Smooth muscle cell (in vitro differentiated cells): ENCODE results near the gene ZBTB32. TPM values are rescaled to one million over a fixed set of nuclear protein-coding genes. Genes with fewer than 3 reads are reported as not detected.

Source experiments
- DNase-seq: peaks from one replicate; lab custom pipeline; 2025; ENCODE audit not compliant: unreplicated experiment; lab: John Stamatoyannopoulos, UW
- H2AFZ ChIP-seq: fragments of 200-600 bp; sonication (generic); 2 replicates; pipeline ENCODE4 v1.6.0; 2016; ENCODE audit warnings: antibody characterized with exemption, low read depth, mild to moderate bottlenecking
- H3F3A ChIP-seq: fragments of 200-600 bp; sonication (generic); 2 replicates; pipeline ENCODE4 v1.6.0; 2017; ENCODE audit warnings: antibody characterized with exemption, low read depth
- H3K27ac ChIP-seq: fragments of 200-600 bp; sonication (generic); 2 replicates; pipeline ENCODE4 v1.5.1; 2016; ENCODE audit warnings: low read depth, mild to moderate bottlenecking
- H3K27me3 ChIP-seq: fragments of 200-600 bp; sonication (generic); 2 replicates; pipeline ENCODE4 v1.6.1; 2016; ENCODE audit warnings: low read depth, mild to moderate bottlenecking
- H3K36me3 ChIP-seq: fragments of 200-600 bp; sonication (generic); 2 replicates; pipeline ENCODE4 v1.5.1; 2016; ENCODE audit warnings: low read depth
- H3K4me1 ChIP-seq: fragments of 200-600 bp; sonication (generic); 2 replicates; pipeline ENCODE4 v1.5.1; 2016; ENCODE audit warnings: low read depth
- H3K4me2 ChIP-seq: fragments of 200-600 bp; sonication (generic); 2 replicates; pipeline ENCODE4 v1.6.0; 2016; ENCODE audit warnings: mild to moderate bottlenecking
- H3K4me3 ChIP-seq: fragments of 200-600 bp; sonication (generic); 2 replicates; pipeline ENCODE4 v1.5.1; 2016; ENCODE audit warnings: mild to moderate bottlenecking
- H3K79me2 ChIP-seq: fragments of 200-600 bp; sonication (generic); 2 replicates; pipeline ENCODE4 v1.6.0; 2016; ENCODE audit warnings: low read depth, mild to moderate bottlenecking
- H3K9ac ChIP-seq: fragments of 200-600 bp; sonication (generic); 2 replicates; pipeline ENCODE4 v1.6.0; 2016; ENCODE audit warnings: low read depth
- H3K9me3 ChIP-seq: fragments of 200-600 bp; sonication (generic); replicated peaks from 2 replicates; pipeline ENCODE4 v1.5.1; 2016; ENCODE audit warnings: low read depth
- H4K20me1 ChIP-seq: fragments of 200-600 bp; sonication (generic); 2 replicates; pipeline ENCODE4 v1.6.0; 2016; ENCODE audit warnings: low read depth
- CTCF ChIP-seq: fragments of 200-600 bp; sonication (generic); IDR thresholded peaks from 2 replicates; pipeline ENCODE4 v1.5.1; 2017; ENCODE audit warnings: borderline replicate concordance, mild to moderate bottlenecking, antibody characterized with exemption; ENCODE audit not compliant: insufficient read depth, poor library complexity, severe bottlenecking
- WGBS: methylation state at CpG from one replicate; pipeline ENCODE4 v1.1.7; 2016; ENCODE audit warnings: low lambda C conversion rate; 5-methylcytosine and 5-hydroxymethylcytosine counted together
- polyA plus RNA-seq: library from polyadenylated mRNA; unstranded; fragments of >200 nt; fragmentation: Nextera tagmentation; extraction: Ambion mirVana; gene quantifications from 2 replicates; pipeline ENCODE4 v1.2.1, GENCODE V29; 2016
- total RNA-seq: library from RNA; depleted of rRNA; stranded (reverse); fragments of >200 nt; gene quantifications from 2 replicates; pipeline ENCODE4 v1.2.3, GENCODE V29; 2014

ZBTB32 gene
- total and polyA plus RNA-seq, 2 experiments from 2014 or later: 1.3 TPM; not detected in 1

- Histone ChIP-seq H3K4me2 (no peak overlapping the region), H4K20me1 (peaks cover 5% of the 10 kb centered on the region), H3K27me3 (no peaks in the 10 kb centered on the region), H3K27ac (no peak overlapping the region), H2AFZ (no peak overlapping the region), H3K36me3 (no peaks in the 10 kb centered on the region), H3K9me3 (no peaks in the 10 kb centered on the region), H3K4me3 (no peak overlapping the region), H3K4me1 (peaks cover 5% of the 10 kb centered on the region), H3K9ac (no peak overlapping the region), H3F3A (no peaks in the 10 kb centered on the region), H3K79me2 (no peaks in the 10 kb centered on the region)
- TF ChIP-seq CTCF: peak; percentile 12
- DNase-seq: no peak
- WGBS: 96% methylated on average over 22 of the region's 22 CpGs
Measured at GRCh38 chr19:35736913-35737886, 32.8 kb downstream of the ZBTB32 start.

- Histone ChIP-seq H3K27me3 (no peaks in the 10 kb centered on the region), H4K20me1 (no peaks in the 10 kb centered on the region), H3K4me3 (no peak overlapping the region), H3K36me3 (no peaks in the 10 kb centered on the region), H3F3A (no peaks in the 10 kb centered on the region), H3K27ac (no peak overlapping the region), H3K9ac (no peak overlapping the region), H3K9me3 (no peaks in the 10 kb centered on the region), H3K4me1 (peaks cover 5% of the 10 kb centered on the region), H3K4me2 (no peak overlapping the region), H2AFZ (no peak overlapping the region), H3K79me2 (no peaks in the 10 kb centered on the region)
- no peak for DNase-seq
- TF ChIP-seq CTCF: no peak
- 97% methylated on average over 37 of the region's 37 CpGs for WGBS
Measured at GRCh38 chr19:35738021-35738886, 33.9 kb downstream of the ZBTB32 start.

GRCh38 chr19:35738887-35739229 lies 34.5 kb downstream of the ZBTB32 start:
- Histone ChIP-seq H2AFZ (no peak overlapping the region), H3K4me3 (no peak overlapping the region), H3K9me3 (no peaks in the 10 kb centered on the region), H3K4me1 (peaks cover 5% of the 10 kb centered on the region), H3K36me3 (no peaks in the 10 kb centered on the region), H3K4me2 (no peak overlapping the region), H4K20me1 (no peaks in the 10 kb centered on the region), H3K9ac (no peak overlapping the region), H3F3A (no peaks in the 10 kb centered on the region), H3K27me3 (no peaks in the 10 kb centered on the region), H3K27ac (no peak overlapping the region), H3K79me2 (no peaks in the 10 kb centered on the region)
- no peak for TF ChIP-seq CTCF
- 98% methylated on average over 2 of the region's 2 CpGs for WGBS
- no peak for DNase-seq
